ENCODE results near the gene COX6A1.

COX6A1 gene

GRCh38 chr12:120437735-120438494, at the start of gene COX6A1:
Gene COX6A1, plus strand, starts transcription at chr12:120438113. Its CDS starts 14 bp downstream, at chr12:120438127.
- TF ChIP-seq JUND (IDR thresholded peaks at IDR 0.05; ENCODE audit: low read depth): no peak
- in situ Hi-C loops (cut with HindIII; ENCODE audit: low pct_unique_long_range_greater_than_20kb, low sequenced_read_pairs): no loop called here
- DNase-seq (ENCODE audit: low read depth in 1 of 2, low spot score in 1 of 2): peak; percentile 98 to 100

DNA sequence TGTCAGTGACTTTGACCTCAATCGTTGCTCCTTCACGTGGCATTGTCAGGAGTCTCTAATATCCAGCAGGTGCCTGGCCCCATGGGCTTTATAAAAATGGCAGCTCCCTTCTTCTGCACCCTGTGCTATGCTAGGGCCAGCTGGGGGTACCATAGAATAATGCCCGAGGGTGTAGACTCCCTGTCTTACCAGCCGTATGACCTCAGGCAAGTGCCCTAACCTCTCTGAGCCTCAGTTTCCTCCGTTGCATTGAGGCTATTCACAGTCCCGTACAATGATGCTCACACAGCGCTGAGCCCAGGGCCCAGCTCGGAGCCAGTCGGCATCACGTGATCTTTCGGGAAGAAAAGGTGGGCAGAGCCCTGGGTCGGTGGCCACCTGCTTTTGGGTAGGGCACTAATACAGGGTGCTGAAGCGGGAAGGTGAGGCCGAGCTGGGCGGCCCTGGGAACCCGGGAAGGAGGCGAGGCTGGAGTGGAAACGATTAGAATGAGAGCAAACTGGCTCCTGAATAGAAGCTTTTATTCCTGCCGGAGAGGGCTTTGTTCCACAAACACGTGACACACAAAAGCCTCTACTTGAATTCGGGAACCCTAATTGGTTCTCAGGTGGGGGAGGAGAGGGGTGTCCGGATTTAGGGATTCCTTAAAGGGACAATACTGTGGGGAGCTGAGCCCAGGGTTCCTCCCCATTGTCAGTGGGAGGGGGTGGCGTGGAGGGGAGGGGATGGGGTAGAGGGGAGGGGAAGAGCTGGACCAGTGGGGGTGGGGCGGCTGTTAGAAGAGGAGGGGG, 49.0 kb upstream of the COX6A1 start:
- DNase-seq (ENCODE audit: low read depth in 1 of 2, low spot score in 1 of 2): no peak
- in situ Hi-C loops (cut with HindIII; ENCODE audit: low pct_unique_long_range_greater_than_20kb, low sequenced_read_pairs): no loop called here
- TF ChIP-seq JUND (IDR thresholded peaks at IDR 0.05; ENCODE audit: low read depth): no peak

DNA sequence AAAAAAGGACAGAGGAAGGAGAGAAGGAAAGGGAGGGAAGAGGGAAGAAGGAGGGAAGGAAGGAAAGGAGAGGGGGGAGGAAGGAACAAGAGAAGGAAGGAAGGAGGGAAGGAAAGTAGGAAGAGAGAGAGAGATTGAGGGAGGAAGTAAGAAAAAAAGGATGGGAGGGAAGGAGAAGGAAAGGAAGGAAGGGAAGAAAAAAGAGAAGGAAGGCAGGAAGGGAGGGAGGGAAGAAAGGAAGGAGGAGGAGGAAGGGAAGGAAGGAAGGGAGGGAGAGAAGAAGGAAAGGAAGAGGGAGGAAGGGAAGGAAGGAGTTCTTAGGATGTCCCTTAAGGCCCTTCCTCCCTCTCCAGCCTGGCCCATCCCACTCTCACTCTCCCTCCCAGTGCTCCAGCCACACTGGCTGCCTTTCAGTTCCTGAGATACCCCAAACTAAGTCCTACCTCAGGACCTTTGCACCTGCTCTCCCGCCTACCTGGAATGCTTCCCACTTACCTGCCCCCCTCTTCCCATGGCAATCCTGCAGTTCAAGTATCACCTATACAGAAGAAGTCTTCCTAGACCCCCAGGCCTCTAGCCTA, 47.3 kb upstream of the COX6A1 start:
- no peak for TF ChIP-seq JUND (IDR thresholded peaks at IDR 0.05; ENCODE audit: low read depth)
- no peak for DNase-seq (ENCODE audit: low read depth in 1 of 2, low spot score in 1 of 2)
- in situ Hi-C loops (cut with HindIII; ENCODE audit: low pct_unique_long_range_greater_than_20kb, low sequenced_read_pairs): no loop called here

GRCh38 chr12:120394483-120395367, 43.2 kb upstream of the COX6A1 start:
- peak; percentile 81 to 99 for DNase-seq (ENCODE audit: low read depth in 1 of 2, low spot score in 1 of 2)

GRCh38 chr12:120397824-120398540, 39.9 kb upstream of the COX6A1 start:
- in situ Hi-C loops (cut with HindIII; ENCODE audit: low pct_unique_long_range_greater_than_20kb, low sequenced_read_pairs): no loop called here
- DNase-seq (ENCODE audit: low read depth in 1 of 2, low spot score in 1 of 2): peak; percentile 37 to 68
- no peak for TF ChIP-seq JUND (IDR thresholded peaks at IDR 0.05; ENCODE audit: low read depth)

More at GRCh38 chr12:120394483-120395367, 43.2 kb upstream of the COX6A1 start:
- TF ChIP-seq JUND (IDR thresholded peaks at IDR 0.05; ENCODE audit: low read depth): no peak
- in situ Hi-C loops (cut with HindIII; ENCODE audit: low pct_unique_long_range_greater_than_20kb, low sequenced_read_pairs): no loop called here

DNA sequence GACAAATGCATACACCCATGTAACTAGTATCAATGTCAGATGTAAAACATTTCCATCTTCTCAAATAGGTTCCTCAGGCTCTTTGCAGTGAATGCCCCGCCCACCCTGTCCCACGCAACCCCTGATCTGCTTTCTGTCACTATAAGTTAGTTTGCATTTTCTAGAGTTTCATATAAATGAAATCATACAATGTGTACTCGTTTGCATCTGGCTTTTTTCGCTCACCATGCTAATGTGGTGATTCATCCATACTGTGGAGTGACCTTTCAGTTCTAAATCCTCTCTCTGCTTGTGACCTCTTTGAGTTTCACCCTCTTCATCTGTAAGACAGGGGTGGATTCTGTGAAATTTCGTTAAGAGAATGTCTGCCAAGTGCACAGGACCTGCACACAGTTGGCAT, 38.4 kb upstream of the COX6A1 start:
- DNase-seq (ENCODE audit: low read depth in 1 of 2, low spot score in 1 of 2): no peak
- in situ Hi-C loops (cut with HindIII; ENCODE audit: low pct_unique_long_range_greater_than_20kb, low sequenced_read_pairs): no loop called here
- no peak for TF ChIP-seq JUND (IDR thresholded peaks at IDR 0.05; ENCODE audit: low read depth)

DNA sequence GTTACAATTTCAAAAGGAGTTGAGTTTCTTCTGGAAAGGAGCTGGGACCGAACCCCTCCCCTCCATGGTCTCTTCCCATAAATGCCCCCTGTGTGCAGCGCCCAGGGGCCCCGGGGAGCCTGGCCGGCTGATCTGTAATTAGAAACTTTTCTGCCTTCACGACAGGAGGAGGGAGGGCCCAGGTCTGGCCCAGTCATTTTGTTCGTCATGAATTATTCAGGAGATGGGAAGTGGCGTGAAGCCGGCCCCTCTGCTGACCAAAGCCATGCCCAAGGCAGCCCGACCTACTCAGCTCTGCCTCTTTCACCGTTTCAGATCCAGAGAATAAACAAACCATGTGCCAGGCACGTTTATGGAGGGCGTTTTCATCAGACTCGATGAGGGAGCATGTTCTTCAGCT, 35.7 kb upstream of the COX6A1 start:
- peak in 1 of 2 experiments; percentile 37 for DNase-seq (ENCODE audit: low read depth in 1 of 2, low spot score in 1 of 2)
- in situ Hi-C loops (cut with HindIII; ENCODE audit: low pct_unique_long_range_greater_than_20kb, low sequenced_read_pairs): no loop called here
- TF ChIP-seq JUND (IDR thresholded peaks at IDR 0.05; ENCODE audit: low read depth): no peak

- DNase-seq (ENCODE audit: low read depth in 1 of 2, low spot score in 1 of 2): no peak
- in situ Hi-C loops (cut with HindIII; ENCODE audit: low pct_unique_long_range_greater_than_20kb, low sequenced_read_pairs): no loop called here
- no peak for TF ChIP-seq JUND (IDR thresholded peaks at IDR 0.05; ENCODE audit: low read depth)
These were observed 34.0 kb upstream of the COX6A1 start for GRCh38 chr12:120403869-120404268.

- no peak for TF ChIP-seq JUND (IDR thresholded peaks at IDR 0.05; ENCODE audit: low read depth)
- in situ Hi-C loops (cut with HindIII; ENCODE audit: low pct_unique_long_range_greater_than_20kb, low sequenced_read_pairs): no loop called here
- DNase-seq (ENCODE audit: low read depth in 1 of 2, low spot score in 1 of 2): peak in 1 of 2 experiments; percentile 38
These were observed 33.6 kb upstream of the COX6A1 start for GRCh38 chr12:120404271-120404670.

- in situ Hi-C loops (cut with HindIII; ENCODE audit: low pct_unique_long_range_greater_than_20kb, low sequenced_read_pairs): no loop called here
- no peak for DNase-seq (ENCODE audit: low read depth in 1 of 2, low spot score in 1 of 2)
- TF ChIP-seq JUND (IDR thresholded peaks at IDR 0.05; ENCODE audit: low read depth): no peak
These were observed 31.8 kb upstream of the COX6A1 start for GRCh38 chr12:120406069-120406468.

GRCh38 chr12:120406553-120406952, 31.4 kb upstream of the COX6A1 start:
- DNase-seq (ENCODE audit: low read depth in 1 of 2, low spot score in 1 of 2): no peak
- TF ChIP-seq JUND (IDR thresholded peaks at IDR 0.05; ENCODE audit: low read depth): no peak
- in situ Hi-C loops (cut with HindIII; ENCODE audit: low pct_unique_long_range_greater_than_20kb, low sequenced_read_pairs): no loop called here
